GM19043 (cell line): ENCODE data around the gene TMCO1.
"Not testable (repeated sequence)": the region's sequence is repeated elsewhere in the genome, so short reads cannot be mapped to it uniquely, and the experiment has no call there.

ENCODE experiments used
- ATAC-seq: cut with Tn5 transposase; IDR thresholded peaks from one replicate; pipeline ENCODE4 v1.9.1; 2021; ENCODE audit warnings: low read depth; ENCODE audit not compliant: unreplicated experiment

TMCO1 gene

GRCh38 chr1:165768513-165769394 lies at the start of gene TMCO1:
Gene TMCO1 (minus strand): TSS chr1:165768868. CDS start chr1:165768751, 117 bp downstream.
- ATAC-seq: peak; percentile 99

- no peak for ATAC-seq
Observed at GRCh38 chr1:165816826-165817497, 48.3 kb upstream of the TMCO1 start.

GRCh38 chr1:165816157-165816556 lies 47.5 kb upstream of the TMCO1 start:
- no peak for ATAC-seq

- no peak for ATAC-seq
Observed at GRCh38 chr1:165815725-165816124, 47.1 kb upstream of the TMCO1 start.

GRCh38 chr1:165807613-165808012 lies 38.9 kb upstream of the TMCO1 start:
- no peak for ATAC-seq

GRCh38 chr1:165804513-165804912 lies 35.8 kb upstream of the TMCO1 start:
- not testable (repeated sequence) for ATAC-seq

- no peak for ATAC-seq
Observed at GRCh38 chr1:165799387-165799786, 30.7 kb upstream of the TMCO1 start.

GRCh38 chr1:165795894-165796293 lies 27.2 kb upstream of the TMCO1 start:
- no peak for ATAC-seq

- ATAC-seq: no peak
Observed at GRCh38 chr1:165793951-165794350, 25.3 kb upstream of the TMCO1 start.

- no peak for ATAC-seq
Observed at GRCh38 chr1:165787741-165788140, 19.1 kb upstream of the TMCO1 start.

- not testable (repeated sequence) for ATAC-seq
Observed at GRCh38 chr1:165783519-165783918, 14.9 kb upstream of the TMCO1 start.

- not testable (repeated sequence) for ATAC-seq
Observed at GRCh38 chr1:165778197-165778596, 9.5 kb upstream of the TMCO1 start.

GRCh38 chr1:165773324-165773965 lies 4.8 kb upstream of the TMCO1 start:
- no peak for ATAC-seq

- ATAC-seq: no peak
Observed at GRCh38 chr1:165772739-165773138, 4.1 kb upstream of the TMCO1 start.

GRCh38 chr1:165764277-165764676 lies 4.4 kb downstream of the TMCO1 start:
- ATAC-seq: no peak

- no peak for ATAC-seq
Observed at GRCh38 chr1:165763442-165763841, 5.2 kb downstream of the TMCO1 start.

GRCh38 chr1:165762725-165763124 lies 5.9 kb downstream of the TMCO1 start:
- no peak for ATAC-seq

- ATAC-seq: no peak
Observed at GRCh38 chr1:165759095-165759494, 9.6 kb downstream of the TMCO1 start.

GRCh38 chr1:165755393-165756010 lies 13.2 kb downstream of the TMCO1 start:
- ATAC-seq: no peak

GRCh38 chr1:165753934-165754333 lies 14.7 kb downstream of the TMCO1 start:
- ATAC-seq: peak; percentile 87

- ATAC-seq: no peak
Observed at GRCh38 chr1:165748550-165748949, 20.1 kb downstream of the TMCO1 start.
